Measurements from ENCODE around the gene ANKFY1. TPM values are rescaled to one million over a fixed set of nuclear protein-coding genes. Genes with fewer than 3 reads are reported as not detected.

The ANKFY1 gene
- total RNA-seq, 4 donors from 2014 or later = 12.6 to 26.9 (median 13.5) TPM

DNA sequence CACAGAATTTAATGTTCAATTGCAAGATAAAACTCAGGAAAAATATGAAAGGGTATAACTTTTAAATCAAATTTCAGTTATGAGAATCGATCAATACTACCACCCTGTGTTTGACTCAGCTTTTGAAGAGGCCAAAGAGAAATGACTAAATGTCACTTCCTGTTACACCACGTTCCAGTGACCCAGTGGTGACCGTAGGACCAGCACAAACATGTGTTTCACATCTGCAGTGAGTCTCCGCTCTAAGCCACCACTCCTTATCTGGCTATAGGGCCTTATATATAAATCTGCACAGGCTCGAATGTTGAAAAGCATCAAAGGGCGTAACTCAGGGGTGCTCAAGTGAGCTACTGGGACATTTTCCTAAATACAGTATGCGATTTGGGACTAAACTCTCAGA, 84.7 kb downstream of the ANKFY1 start:
- H3K9me3 ChIP-seq = no peaks in the 10 kb centered on the region
- H3K4me3 ChIP-seq = no peak overlapping the region
- DNase-seq (no peak), ATAC-seq (no peak)
- H3K36me3 ChIP-seq = peaks cover 9 to 94% of the 10 kb centered on the region in 2 donors
- H3K27ac ChIP-seq = no peak overlapping the region
- in situ Hi-C loops (cut with MboI; ENCODE audit: low sequenced_read_pairs in 4 of 4) (no loop called here), intact Hi-C loops (cut with DNase I; ENCODE audit: low total_unique reads) (no loop called here)
- TF ChIP-seq POLR2A (IDR thresholded peaks at IDR 0.05) = no peak
- no peaks in the 10 kb centered on the region for H3K27me3 ChIP-seq
- no peaks in the 10 kb centered on the region for H3K4me1 ChIP-seq

DNA sequence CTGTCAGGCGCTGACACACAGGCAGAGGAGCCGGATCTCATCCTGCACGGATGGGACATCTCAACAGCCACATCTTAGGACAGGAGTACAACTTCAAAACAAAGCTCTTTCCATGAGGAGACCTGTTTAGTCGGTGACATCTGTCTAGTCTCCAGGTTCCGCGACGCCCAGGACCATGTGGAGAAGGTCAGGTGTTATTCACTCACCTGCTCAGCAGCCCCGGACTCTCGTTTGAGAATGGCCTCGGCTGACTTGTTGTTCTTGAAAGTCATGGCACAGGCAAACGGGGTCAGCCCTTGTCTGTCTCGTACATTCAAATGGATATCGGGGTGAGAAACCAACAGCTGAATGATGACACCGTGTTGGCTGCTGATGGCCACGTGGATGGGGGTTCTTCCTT, 85.1 kb downstream of the ANKFY1 start:
- no peak for TF ChIP-seq POLR2A (IDR thresholded peaks at IDR 0.05)
- in situ Hi-C loops (cut with MboI; ENCODE audit: low sequenced_read_pairs in 4 of 4) (no loop called here), intact Hi-C loops (cut with DNase I; ENCODE audit: low total_unique reads) (no loop called here)
- H3K27ac ChIP-seq = no peak overlapping the region
- H3K27me3 ChIP-seq = no peaks in the 10 kb centered on the region
- H3K36me3 ChIP-seq = peaks cover 9 to 94% of the 10 kb centered on the region in 2 donors
- ATAC-seq = no peak
- no peaks in the 10 kb centered on the region for H3K9me3 ChIP-seq
- no peak for DNase-seq
- H3K4me3 ChIP-seq = no peak overlapping the region
- H3K4me1 ChIP-seq = no peaks in the 10 kb centered on the region

DNA sequence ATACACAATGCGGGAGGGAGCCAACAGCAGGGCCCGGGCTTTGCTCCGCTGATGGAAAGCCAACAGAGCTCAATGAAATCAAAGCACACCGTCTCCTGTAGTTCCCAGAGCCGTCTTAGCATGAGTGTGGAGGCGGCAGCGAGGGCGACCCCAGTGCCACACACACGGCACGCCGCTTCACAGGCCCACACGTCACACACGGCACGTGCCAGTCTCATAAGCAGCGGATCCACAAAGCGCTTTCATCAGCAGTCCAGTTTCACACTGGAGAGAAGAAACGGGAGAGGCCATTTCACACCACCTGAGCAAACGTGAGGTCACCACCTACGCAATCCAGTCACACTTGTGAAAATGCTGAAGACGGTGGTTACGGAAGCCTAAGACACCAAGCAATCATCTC, 86.0 kb downstream of the ANKFY1 start:
- H3K27me3 ChIP-seq = no peaks in the 10 kb centered on the region
- peaks cover 6 to 94% of the 10 kb centered on the region in 2 donors for H3K36me3 ChIP-seq
- intact Hi-C loops (cut with DNase I; ENCODE audit: low total_unique reads) = no loop called here
- no peak for ATAC-seq
- H3K27ac ChIP-seq = no peak overlapping the region
- no peak for DNase-seq
- in situ Hi-C loops (cut with MboI; ENCODE audit: low sequenced_read_pairs in 4 of 4) = no loop called here
- no peaks in the 10 kb centered on the region for H3K9me3 ChIP-seq
- TF ChIP-seq POLR2A (IDR thresholded peaks at IDR 0.05) (no peak), CTCF (IDR thresholded peaks at IDR 0.05 in 4 of 5, conservative IDR thresholded peaks at IDR 0.05 in 1 of 5) (no peak)
- H3K4me1 ChIP-seq = no peaks in the 10 kb centered on the region
- H3K4me3 ChIP-seq = no peak overlapping the region

DNA sequence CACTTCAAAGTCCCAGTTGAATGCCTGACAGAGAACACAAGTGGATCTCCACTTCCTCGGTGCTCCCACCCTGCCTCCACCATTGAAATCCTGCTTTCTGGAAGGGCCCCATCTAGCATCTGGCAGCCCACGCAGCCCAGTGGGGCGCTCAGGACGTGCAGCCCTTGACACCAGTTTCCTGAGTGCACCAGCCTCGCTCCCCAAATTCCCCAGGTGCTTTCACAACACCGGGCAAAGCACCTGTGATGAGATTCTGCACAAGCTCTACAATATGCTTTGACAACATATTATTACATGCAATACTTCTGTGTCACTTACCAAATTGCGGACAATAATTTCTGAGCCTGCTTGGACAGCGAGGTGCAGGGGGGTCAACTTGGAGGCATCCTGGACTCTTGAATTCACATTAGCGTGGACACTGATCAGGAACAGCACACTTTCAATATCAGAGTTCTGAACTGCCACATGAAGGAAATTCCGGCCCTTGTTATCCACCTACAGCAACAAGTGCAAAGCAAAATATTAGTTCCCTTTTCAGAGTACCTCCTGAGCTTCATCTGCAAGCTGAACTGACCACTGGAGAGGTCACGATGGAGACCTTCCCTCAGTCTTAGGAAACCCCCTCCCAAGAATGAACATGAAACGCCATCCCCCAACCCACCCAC, 86.8 kb downstream of the ANKFY1 start:
- no peak overlapping the region for H3K4me3 ChIP-seq
- peaks cover 6 to 96% of the 10 kb centered on the region in 2 donors for H3K36me3 ChIP-seq
- TF ChIP-seq CTCF (IDR thresholded peaks at IDR 0.05 in 4 of 5, conservative IDR thresholded peaks at IDR 0.05 in 1 of 5) = no peak
- TF ChIP-seq POLR2A (IDR thresholded peaks at IDR 0.05) = no peak
- in situ Hi-C loops (cut with MboI; ENCODE audit: low sequenced_read_pairs in 4 of 4) = no loop called here
- no peaks in the 10 kb centered on the region for H3K9me3 ChIP-seq
- DNase-seq = no peak
- H3K4me1 ChIP-seq = no peaks in the 10 kb centered on the region
- intact Hi-C loops (cut with DNase I; ENCODE audit: low total_unique reads) = no loop called here
- H3K27me3 ChIP-seq = no peaks in the 10 kb centered on the region
- ATAC-seq = no peak
- no peak overlapping the region for H3K27ac ChIP-seq

DNA sequence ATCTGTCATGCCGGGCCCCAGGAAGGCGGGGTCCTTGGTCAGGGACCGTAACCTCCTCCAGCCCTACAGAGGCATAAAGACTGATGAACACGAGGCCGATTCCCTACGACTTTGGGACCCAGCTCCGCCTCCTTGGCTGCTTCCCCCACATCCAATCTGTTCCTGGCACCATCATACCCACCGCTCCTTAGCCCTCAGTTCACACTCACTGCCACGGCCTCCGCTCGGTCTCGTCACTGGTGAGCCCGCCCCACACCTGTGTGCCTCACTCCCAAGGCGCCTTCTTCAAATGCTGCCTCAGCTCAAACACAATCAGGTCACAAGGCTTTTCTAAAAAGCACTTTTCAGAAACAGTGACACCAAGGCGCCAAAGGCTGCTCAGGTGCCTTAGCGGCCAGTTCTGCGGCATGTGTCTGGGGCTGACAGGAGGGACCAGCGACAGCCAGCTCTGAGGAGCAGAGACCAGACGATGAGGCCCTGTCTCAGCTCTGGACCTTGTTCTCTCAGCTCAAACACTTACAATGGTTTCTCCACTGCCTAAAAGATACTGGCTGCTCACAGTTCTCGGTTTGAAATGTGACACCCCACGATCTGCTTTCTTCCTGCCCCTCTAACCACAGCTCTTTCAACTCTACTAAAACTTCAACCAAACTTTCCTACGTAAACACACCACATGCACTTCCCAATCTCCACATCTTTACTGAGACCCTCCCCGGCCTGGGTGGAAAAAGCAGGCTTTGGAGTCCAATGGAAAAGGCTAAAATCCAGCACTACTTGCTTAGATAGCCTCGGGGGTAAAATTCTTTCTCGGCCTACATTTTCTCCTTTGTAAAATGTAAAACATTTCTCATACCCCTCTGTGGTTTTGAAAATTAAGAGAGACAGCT, 87.6 kb downstream of the ANKFY1 start:
- intact Hi-C loops (cut with DNase I; ENCODE audit: low total_unique reads) (no loop called here), in situ Hi-C loops (cut with MboI; ENCODE audit: low sequenced_read_pairs in 4 of 4) (no loop called here)

More for the DNA sequence above, 87.6 kb downstream of the ANKFY1 start:
- no peaks in the 10 kb centered on the region for H3K4me1 ChIP-seq
- no peak for TF ChIP-seq CTCF (IDR thresholded peaks at IDR 0.05 in 4 of 5, conservative IDR thresholded peaks at IDR 0.05 in 1 of 5)
- TF ChIP-seq POLR2A (IDR thresholded peaks at IDR 0.05) = no peak
- H3K4me3 ChIP-seq = no peak overlapping the region
- ATAC-seq (no peak), DNase-seq (no peak)
- H3K27me3 ChIP-seq = no peaks in the 10 kb centered on the region
- H3K9me3 ChIP-seq = no peaks in the 10 kb centered on the region
- peaks cover 5 to 96% of the 10 kb centered on the region in 2 donors for H3K36me3 ChIP-seq
- no peak overlapping the region for H3K27ac ChIP-seq

All from gastrocnemius medialis (tissue), 4 donors.